ENCODE results near the gene KRT72. TPM values are rescaled to one million over a fixed set of nuclear protein-coding genes. Genes with fewer than 3 reads are reported as not detected.
A peak's percentile ranks its signal among the peaks of the same experiment; 100 is the strongest.

Gene KRT72
- total RNA-seq, 1 experiment from 2014 or later, result not detected

- no TSS peak for BruUV-seq (replicated peaks)
- H3K36me3 Mint-ChIP-seq (ENCODE audit: insufficient read depth, unreplicated experiment), result no peaks in the 10 kb centered on the region
- H3K9me3 Mint-ChIP-seq (ENCODE audit: unreplicated experiment), result no peaks in the 10 kb centered on the region
- H3K4me1 ChIP-seq, result peaks cover 11% of the 10 kb centered on the region; the same call in 1 of the 2 replicates
- H3K27ac Mint-ChIP-seq (ENCODE audit: unreplicated experiment), result no peak overlapping the region
- intact Hi-C loops (cut with micrococcal nuclease; ENCODE audit: unreplicated experiment), result no loop called here
- no peaks in the 10 kb centered on the region for H3K4me1 Mint-ChIP-seq (ENCODE audit: low read depth, unreplicated experiment)
- H3K9me3 ChIP-seq, result no peaks in the 10 kb centered on the region
- no peak overlapping the region for H3K4me3 ChIP-seq (ENCODE audit: low read depth, low read length)
- H3K4me3 Mint-ChIP-seq (ENCODE audit: unreplicated experiment), result no peak overlapping the region
- ChIA-PET CTCF (interaction anchor here (0.6 kb wide), 1 partner anchor 222 kb away, joined by 6 read pairs; no protein-coding TSS in a partner anchor), POLR2A (no interaction called here)
- H3K27me3 ChIP-seq (replicated peaks; ENCODE audit: control insufficient read depth, insufficient read depth, low read length), result no peaks in the 10 kb centered on the region; the same call in 1 of the 2 replicates
- TF ChIP-seq, protein P1, sequence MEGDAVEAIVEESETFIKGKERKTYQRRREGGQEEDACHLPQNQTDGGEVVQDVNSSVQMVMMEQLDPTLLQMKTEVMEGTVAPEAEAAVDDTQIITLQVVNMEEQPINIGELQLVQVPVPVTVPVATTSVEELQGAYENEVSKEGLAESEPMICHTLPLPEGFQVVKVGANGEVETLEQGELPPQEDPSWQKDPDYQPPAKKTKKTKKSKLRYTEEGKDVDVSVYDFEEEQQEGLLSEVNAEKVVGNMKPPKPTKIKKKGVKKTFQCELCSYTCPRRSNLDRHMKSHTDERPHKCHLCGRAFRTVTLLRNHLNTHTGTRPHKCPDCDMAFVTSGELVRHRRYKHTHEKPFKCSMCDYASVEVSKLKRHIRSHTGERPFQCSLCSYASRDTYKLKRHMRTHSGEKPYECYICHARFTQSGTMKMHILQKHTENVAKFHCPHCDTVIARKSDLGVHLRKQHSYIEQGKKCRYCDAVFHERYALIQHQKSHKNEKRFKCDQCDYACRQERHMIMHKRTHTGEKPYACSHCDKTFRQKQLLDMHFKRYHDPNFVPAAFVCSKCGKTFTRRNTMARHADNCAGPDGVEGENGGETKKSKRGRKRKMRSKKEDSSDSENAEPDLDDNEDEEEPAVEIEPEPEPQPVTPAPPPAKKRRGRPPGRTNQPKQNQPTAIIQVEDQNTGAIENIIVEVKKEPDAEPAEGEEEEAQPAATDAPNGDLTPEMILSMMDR (IDR thresholded peaks at IDR 0.05; ENCODE audit: insufficient read depth in 1 of 2, low read depth in 1 of 2, low read length in 1 of 2, severe bottlenecking in 1 of 2, unreplicated experiment in 1 of 2), result no peak
- H3K27me3 Mint-ChIP-seq (ENCODE audit: insufficient read depth, unreplicated experiment), result peaks cover 4% of the 10 kb centered on the region
- H3K36me3 ChIP-seq (ENCODE audit: control insufficient read depth, insufficient read depth, low read length), result no peaks in the 10 kb centered on the region
- peak in 1 of 2 experiments; percentile 27 for DNase-seq
Measured at GRCh38 chr12:52587563-52587962, 13.7 kb downstream of the KRT72 start.

DNA sequence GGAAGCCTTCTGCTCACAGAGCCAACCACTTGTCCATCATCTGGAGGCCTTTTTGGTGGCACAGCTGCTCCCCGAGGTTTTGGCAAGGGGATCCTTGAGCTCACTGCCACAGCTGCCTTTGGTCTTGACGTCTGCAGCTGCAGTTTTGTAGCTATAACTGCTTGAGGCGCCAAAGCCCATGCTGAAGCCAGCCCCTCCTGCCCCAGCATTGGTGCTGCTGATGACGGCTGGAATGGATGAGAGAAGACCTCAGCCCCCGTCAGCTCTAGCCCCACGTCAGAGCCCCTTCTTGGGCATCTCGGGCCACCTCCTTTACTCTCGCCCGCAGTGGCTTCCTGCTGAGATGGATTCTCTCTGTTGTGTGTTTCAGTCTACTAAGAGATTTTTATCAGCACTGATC lies 15.3 kb downstream of the KRT72 start:
- ChIA-PET CTCF (interaction anchor here (0.6 to 0.7 kb wide), 2 partner anchors 280 to 366 kb away, joined by 3 to 4 read pairs; no protein-coding TSS in a partner anchor), POLR2A (no interaction called here)
- peak in 1 of 2 experiments; percentile 19 for DNase-seq
- Histone ChIP-seq H3K9me3 (no peaks in the 10 kb centered on the region), H3K36me3 (ENCODE audit: control insufficient read depth, insufficient read depth, low read length) (no peaks in the 10 kb centered on the region), H3K27me3 (replicated peaks; ENCODE audit: control insufficient read depth, insufficient read depth, low read length) (no peaks in the 10 kb centered on the region), H3K4me1 (peaks cover 11% of the 10 kb centered on the region; the same call in 1 of the 2 replicates), H3K4me3 (ENCODE audit: low read depth, low read length) (no peak overlapping the region)
- intact Hi-C loops (cut with micrococcal nuclease; ENCODE audit: unreplicated experiment), result no loop called here
- peaks cover 4% of the 10 kb centered on the region for H3K27me3 Mint-ChIP-seq (ENCODE audit: insufficient read depth, unreplicated experiment)
- H3K27ac Mint-ChIP-seq (ENCODE audit: unreplicated experiment), result no peak overlapping the region
- no peak overlapping the region for H3K4me3 Mint-ChIP-seq (ENCODE audit: unreplicated experiment)
- no peaks in the 10 kb centered on the region for H3K9me3 Mint-ChIP-seq (ENCODE audit: unreplicated experiment)
- H3K4me1 Mint-ChIP-seq (ENCODE audit: low read depth, unreplicated experiment), result no peaks in the 10 kb centered on the region
- no peaks in the 10 kb centered on the region for H3K36me3 Mint-ChIP-seq (ENCODE audit: insufficient read depth, unreplicated experiment)
- TF ChIP-seq, protein P1 (IDR thresholded peaks at IDR 0.05; ENCODE audit: insufficient read depth in 1 of 2, low read depth in 1 of 2, low read length in 1 of 2, severe bottlenecking in 1 of 2, unreplicated experiment in 1 of 2), result no peak
- no TSS peak for BruUV-seq (replicated peaks)

- H3K36me3 Mint-ChIP-seq (ENCODE audit: insufficient read depth, unreplicated experiment), result no peaks in the 10 kb centered on the region
- no peak overlapping the region for H3K4me3 Mint-ChIP-seq (ENCODE audit: unreplicated experiment)
- no peak for DNase-seq
- no peaks in the 10 kb centered on the region for H3K9me3 Mint-ChIP-seq (ENCODE audit: unreplicated experiment)
- Histone ChIP-seq H3K36me3 (ENCODE audit: control insufficient read depth, insufficient read depth, low read length) (no peaks in the 10 kb centered on the region), H3K9me3 (no peaks in the 10 kb centered on the region), H3K27me3 (replicated peaks; ENCODE audit: control insufficient read depth, insufficient read depth, low read length) (no peaks in the 10 kb centered on the region), H3K4me1 (peaks cover 11% of the 10 kb centered on the region; the same call in 1 of the 2 replicates), H3K4me3 (ENCODE audit: low read depth, low read length) (no peak overlapping the region)
- TF ChIP-seq, protein P1 (IDR thresholded peaks at IDR 0.05; ENCODE audit: insufficient read depth in 1 of 2, low read depth in 1 of 2, low read length in 1 of 2, severe bottlenecking in 1 of 2, unreplicated experiment in 1 of 2), result no peak
- ChIA-PET CTCF (no interaction called here), POLR2A (no interaction called here)
- intact Hi-C loops (cut with micrococcal nuclease; ENCODE audit: unreplicated experiment), result no loop called here
- no TSS peak for BruUV-seq (replicated peaks)
- peaks cover 4% of the 10 kb centered on the region for H3K27me3 Mint-ChIP-seq (ENCODE audit: insufficient read depth, unreplicated experiment)
- H3K4me1 Mint-ChIP-seq (ENCODE audit: low read depth, unreplicated experiment), result no peaks in the 10 kb centered on the region
- no peak overlapping the region for H3K27ac Mint-ChIP-seq (ENCODE audit: unreplicated experiment)
Measured at GRCh38 chr12:52585066-52585465, 16.2 kb downstream of the KRT72 start.

Data from Caco-2 (cell line).